Ectodermal cell (in vitro differentiated cells): Measurements from ENCODE around the gene ARL2. TPM values are rescaled to one million over a fixed set of nuclear protein-coding genes. Genes with fewer than 3 reads are reported as not detected.
A peak's percentile ranks its signal among the peaks of the same experiment; 100 is the strongest.
"Not testable (repeated sequence)": the region's sequence is repeated elsewhere in the genome, so short reads cannot be mapped to it uniquely, and the experiment has no call there.

Experiments used
- H3K27ac ChIP-seq: 2 replicates; pipeline ENCODE4 v1.7.0; 2013; ENCODE audit warnings: mild to moderate bottlenecking, low read depth, low read length; ENCODE audit not compliant: insufficient read depth, poor library complexity, severe bottlenecking
- H3K27me3 ChIP-seq: 2 replicates; pipeline ENCODE4 v1.7.0; 2013; ENCODE audit warnings: mild to moderate bottlenecking, low read length; ENCODE audit not compliant: insufficient read depth, control insufficient read depth, poor library complexity, severe bottlenecking
- H3K36me3 ChIP-seq: one replicate; pipeline ENCODE4 v1.7.0; 2013; ENCODE audit warnings: low read length; ENCODE audit not compliant: control insufficient read depth, insufficient read depth
- H3K4me1 ChIP-seq: one replicate; pipeline ENCODE4 v1.7.0; 2013; ENCODE audit warnings: low read length; ENCODE audit not compliant: control insufficient read depth, insufficient read depth
- H3K4me3 ChIP-seq: 2 replicates; pipeline ENCODE4 v1.7.0; 2013; ENCODE audit warnings: low read depth, low read length, control low read depth; ENCODE audit not compliant: insufficient read depth
- H3K9me3 ChIP-seq: 2 replicates; pipeline ENCODE4 v1.7.0; 2013; ENCODE audit warnings: mild to moderate bottlenecking, low read length, moderate library complexity; ENCODE audit not compliant: control insufficient read depth
- WGBS, 2 experiments: methylation state at CpG; one replicate each; pipeline ENCODE4 v1.1.7; 2013; ENCODE audit warnings: missing lambda C conversion rate in 2 of 2; 5-methylcytosine and 5-hydroxymethylcytosine counted together
- polyA plus RNA-seq, 4 experiments: library from polyadenylated mRNA; stranded (reverse); fragments of 50-300 nt; gene quantifications; one replicate each; pipeline ENCODE4 v1.2.3, GENCODE V29; 2013

ARL2 gene
- polyA plus RNA-seq (2013, experiment 1 of 4): 225 TPM
- polyA plus RNA-seq (2013, experiment 2 of 4): 221 TPM
- polyA plus RNA-seq (2013, experiment 3 of 4): 236 TPM
- 259 TPM for polyA plus RNA-seq (2013, experiment 4 of 4)

GRCh38 chr11:65013888-65014725, at the start of gene ARL2:
Gene ARL2 (plus strand): TSS chr11:65014160. CDS start chr11:65014208, 48 bp downstream.
- H3K9me3 ChIP-seq: no peaks in the 10 kb centered on the region
- no peaks in the 10 kb centered on the region for H3K27me3 ChIP-seq
- 0% methylated on average over 96 of the region's 96 CpGs for WGBS, 2 experiments
- peaks cover 5% of the 10 kb centered on the region for H3K4me1 ChIP-seq
- H3K27ac ChIP-seq: peak within 1 kb of the TSS; percentile 98
- H3K4me3 ChIP-seq: peak within 1 kb of the TSS; percentile 75
- no peaks in the 10 kb centered on the region for H3K36me3 ChIP-seq

GRCh38 chr11:64967375-64967774, 46.6 kb upstream of the ARL2 start:
- H3K27me3 ChIP-seq: no peaks in the 10 kb centered on the region
- H3K4me3 ChIP-seq: no peak overlapping the region
- no peaks in the 10 kb centered on the region for H3K9me3 ChIP-seq
- 88 to 94% methylated on average over 3 of the region's 3 CpGs for WGBS, 2 experiments
- no peaks in the 10 kb centered on the region for H3K4me1 ChIP-seq
- no peak overlapping the region for H3K27ac ChIP-seq
- no peaks in the 10 kb centered on the region for H3K36me3 ChIP-seq

- H3K9me3 ChIP-seq: no peaks in the 10 kb centered on the region
- H3K36me3 ChIP-seq: no peaks in the 10 kb centered on the region
- no peaks in the 10 kb centered on the region for H3K27me3 ChIP-seq
- H3K4me3 ChIP-seq: no peak overlapping the region
- no peak overlapping the region for H3K27ac ChIP-seq
- H3K4me1 ChIP-seq: no peaks in the 10 kb centered on the region
- WGBS, 2 experiments: 75 to 78% methylated on average over 5 of the region's 5 CpGs
These were observed 44.8 kb upstream of the ARL2 start for GRCh38 chr11:64969209-64969608.

- no peaks in the 10 kb centered on the region for H3K36me3 ChIP-seq
- no peaks in the 10 kb centered on the region for H3K4me1 ChIP-seq
- H3K9me3 ChIP-seq: no peaks in the 10 kb centered on the region
- H3K27me3 ChIP-seq: no peaks in the 10 kb centered on the region
- H3K4me3 ChIP-seq: no peak overlapping the region
- 89 to 93% methylated on average over 8 of the region's 8 CpGs for WGBS, 2 experiments
- no peak overlapping the region for H3K27ac ChIP-seq
These were observed 43.2 kb upstream of the ARL2 start for GRCh38 chr11:64970731-64971151.

- H3K4me1 ChIP-seq: no peaks in the 10 kb centered on the region
- no peak within 1 kb of the TSS for H3K27ac ChIP-seq
- no peaks in the 10 kb centered on the region for H3K27me3 ChIP-seq
- H3K36me3 ChIP-seq: no peaks in the 10 kb centered on the region
- 92 to 93% methylated on average over 69 of the region's 69 CpGs for WGBS, 2 experiments
- no peaks in the 10 kb centered on the region for H3K9me3 ChIP-seq
- H3K4me3 ChIP-seq: no peak within 1 kb of the TSS
These were observed 42.3 kb upstream of the ARL2 start, which contains the start of gene MAJIN for GRCh38 chr11:64971421-64972233. Gene MAJIN (minus strand): TSS chr11:64972108. CDS start chr11:64959405, 12,703 bp downstream.

- H3K4me3 ChIP-seq: no peak overlapping the region
- whole genome bisulfite sequencing, 2 experiments: 84 to 88% methylated on average over 5 of the region's 5 CpGs
- no peaks in the 10 kb centered on the region for H3K36me3 ChIP-seq
- no peaks in the 10 kb centered on the region for H3K9me3 ChIP-seq
- no peaks in the 10 kb centered on the region for H3K4me1 ChIP-seq
- H3K27ac ChIP-seq: no peak overlapping the region
- H3K27me3 ChIP-seq: no peaks in the 10 kb centered on the region
These were observed 39.8 kb upstream of the ARL2 start for GRCh38 chr11:64974124-64974523.

- H3K27me3 ChIP-seq: no peaks in the 10 kb centered on the region
- H3K36me3 ChIP-seq: no peaks in the 10 kb centered on the region
- 82 to 88% methylated on average over 2 of the region's 2 CpGs for WGBS, 2 experiments
- no peaks in the 10 kb centered on the region for H3K9me3 ChIP-seq
- no peak overlapping the region for H3K27ac ChIP-seq
- H3K4me1 ChIP-seq: no peaks in the 10 kb centered on the region
- H3K4me3 ChIP-seq: no peak overlapping the region
These were observed 37.3 kb upstream of the ARL2 start for GRCh38 chr11:64976651-64977050.

GRCh38 chr11:64983339-64983738, 30.6 kb upstream of the ARL2 start:
- H3K27ac ChIP-seq, H3K36me3 ChIP-seq, H3K27me3 ChIP-seq, H3K4me1 ChIP-seq, H3K9me3 ChIP-seq, H3K4me3 ChIP-seq: not testable (repeated sequence)
- 85 to 89% methylated on average over 4 of the region's 5 CpGs for WGBS, 2 experiments

GRCh38 chr11:64987998-64988854, 25.7 kb upstream of the ARL2 start:
- no peaks in the 10 kb centered on the region for H3K4me1 ChIP-seq

More at GRCh38 chr11:64987998-64988854, 25.7 kb upstream of the ARL2 start:
- Histone ChIP-seq H3K36me3 (no peaks in the 10 kb centered on the region), H3K4me3 (no peak overlapping the region), H3K27me3 (no peaks in the 10 kb centered on the region), H3K27ac (no peak overlapping the region), H3K9me3 (no peaks in the 10 kb centered on the region)
- WGBS, 2 experiments: 86 to 88% methylated on average over 6 of the region's 6 CpGs
